Measurements from ENCODE around the gene WWOX. TPM values are rescaled to one million over a fixed set of nuclear protein-coding genes. Genes with fewer than 3 reads are reported as not detected.

WWOX gene
- total RNA-seq, 6 experiments from 2014 or later, result 13.0 to 24.3 (median 16.5) TPM

- no peak for TF ChIP-seq POLR2A (IDR thresholded peaks at IDR 0.05)
- no peak for TF ChIP-seq CTCF (IDR thresholded peaks at IDR 0.05)
- Histone ChIP-seq H3K27ac (no peak overlapping the region), H3K27me3 (no peaks in the 10 kb centered on the region), H3K9me3 (no peaks in the 10 kb centered on the region), H3K36me3 (no peaks in the 10 kb centered on the region), H3K4me3 (no peak overlapping the region), H3K4me1 (no peaks in the 10 kb centered on the region)
- intact Hi-C loops (cut with DNase I), result no loop called here
- ATAC-seq (no peak), DNase-seq (no peak)
- WGBS (ENCODE audit: insufficient coverage, low coverage, low lambda C conversion rate, missing lambda C conversion rate), result 80% methylated on average over 4 of the region's 7 CpGs
These were observed 117.8 kb downstream of the WWOX start for GRCh38 chr16:78217276-78217675.

- no peaks in the 10 kb centered on the region for H3K27me3 ChIP-seq
- no peak for ATAC-seq
- no peaks in the 10 kb centered on the region for H3K9me3 ChIP-seq
- TF ChIP-seq CTCF (IDR thresholded peaks at IDR 0.05), result no peak
- no peak for TF ChIP-seq POLR2A (IDR thresholded peaks at IDR 0.05)
- no peaks in the 10 kb centered on the region for H3K36me3 ChIP-seq
- WGBS (ENCODE audit: insufficient coverage, low coverage, low lambda C conversion rate, missing lambda C conversion rate), result 90% methylated on average over 4 of the region's 4 CpGs
- DNase-seq, result no peak
- no peak overlapping the region for H3K4me3 ChIP-seq
- intact Hi-C loops (cut with DNase I), result no loop called here
- H3K4me1 ChIP-seq, result no peaks in the 10 kb centered on the region
- H3K27ac ChIP-seq, result no peak overlapping the region
These were observed 118.8 kb downstream of the WWOX start for GRCh38 chr16:78218279-78218678.

GRCh38 chr16:78218856-78219651, 119.6 kb downstream of the WWOX start:
- Histone ChIP-seq H3K27me3 (no peaks in the 10 kb centered on the region), H3K4me3 (no peak overlapping the region), H3K27ac (no peak overlapping the region), H3K9me3 (no peaks in the 10 kb centered on the region), H3K4me1 (no peaks in the 10 kb centered on the region), H3K36me3 (no peaks in the 10 kb centered on the region)
- WGBS (ENCODE audit: insufficient coverage, low coverage, low lambda C conversion rate, missing lambda C conversion rate), result 84% methylated on average over 8 of the region's 8 CpGs
- intact Hi-C loops (cut with DNase I), result no loop called here
- TF ChIP-seq POLR2A (IDR thresholded peaks at IDR 0.05) (no peak), CTCF (IDR thresholded peaks at IDR 0.05) (no peak)
- no peak for ATAC-seq
- DNase-seq, result no peak

GRCh38 chr16:78220571-78220970, 121.1 kb downstream of the WWOX start:
- no peaks in the 10 kb centered on the region for H3K4me1 ChIP-seq
- H3K27ac ChIP-seq, result no peak overlapping the region
- DNase-seq (no peak), ATAC-seq (no peak)
- intact Hi-C loops (cut with DNase I), result loop anchor here in 1 of 2 donors (10.0 kb wide), 1 partner anchor 76 kb away; no protein-coding TSS in a partner anchor
- no peaks in the 10 kb centered on the region for H3K27me3 ChIP-seq
- no peaks in the 10 kb centered on the region for H3K36me3 ChIP-seq
- WGBS (ENCODE audit: insufficient coverage, low coverage, low lambda C conversion rate, missing lambda C conversion rate), result 91% methylated on average over 2 of the region's 2 CpGs
- TF ChIP-seq POLR2A (IDR thresholded peaks at IDR 0.05), result no peak
- no peak for TF ChIP-seq CTCF (IDR thresholded peaks at IDR 0.05)
- H3K9me3 ChIP-seq, result no peaks in the 10 kb centered on the region
- no peak overlapping the region for H3K4me3 ChIP-seq

All from right lobe of liver (tissue), 6 donors.